Measurements from ENCODE around the gene MRPS24.
"Not testable (repeated sequence)": the region's sequence is repeated elsewhere in the genome, so short reads cannot be mapped to it uniquely, and the experiment has no call there.

Gene MRPS24

GRCh38 chr7:43843296-43843695 lies 26.0 kb downstream of the MRPS24 start:
- H3K36me3 ChIP-seq (ENCODE audit: control insufficient read depth, insufficient read depth, low read length), result no peaks in the 10 kb centered on the region
- no peak overlapping the region for H3K27ac ChIP-seq (ENCODE audit: insufficient read depth, low read depth, low read length, poor library complexity, severe bottlenecking)
- H3K4me1 ChIP-seq (ENCODE audit: control insufficient read depth, insufficient read depth, low read length), result peaks cover 4% of the 10 kb centered on the region
- H3K27me3 ChIP-seq (ENCODE audit: control insufficient read depth, insufficient read depth, low read length, poor library complexity, severe bottlenecking), result no peaks in the 10 kb centered on the region
- whole genome bisulfite sequencing, 2 experiments, result 81 to 86% methylated on average over 4 of the region's 4 CpGs
- H3K9me3 ChIP-seq (ENCODE audit: control insufficient read depth, low read length), result no peaks in the 10 kb centered on the region
- no peak overlapping the region for H3K4me3 ChIP-seq (ENCODE audit: insufficient read depth, low read depth, low read length)

- 84 to 88% methylated on average over 9 of the region's 9 CpGs for WGBS, 2 experiments
- no peak overlapping the region for H3K27ac ChIP-seq (ENCODE audit: insufficient read depth, low read depth, low read length, poor library complexity, severe bottlenecking)
- no peaks in the 10 kb centered on the region for H3K36me3 ChIP-seq (ENCODE audit: control insufficient read depth, insufficient read depth, low read length)
- peaks cover 4% of the 10 kb centered on the region for H3K4me1 ChIP-seq (ENCODE audit: control insufficient read depth, insufficient read depth, low read length)
- no peaks in the 10 kb centered on the region for H3K9me3 ChIP-seq (ENCODE audit: control insufficient read depth, low read length)
- no peaks in the 10 kb centered on the region for H3K27me3 ChIP-seq (ENCODE audit: control insufficient read depth, insufficient read depth, low read length, poor library complexity, severe bottlenecking)
- H3K4me3 ChIP-seq (ENCODE audit: insufficient read depth, low read depth, low read length), result no peak overlapping the region
Measured at GRCh38 chr7:43838201-43838658, 31.1 kb downstream of the MRPS24 start.

DNA sequence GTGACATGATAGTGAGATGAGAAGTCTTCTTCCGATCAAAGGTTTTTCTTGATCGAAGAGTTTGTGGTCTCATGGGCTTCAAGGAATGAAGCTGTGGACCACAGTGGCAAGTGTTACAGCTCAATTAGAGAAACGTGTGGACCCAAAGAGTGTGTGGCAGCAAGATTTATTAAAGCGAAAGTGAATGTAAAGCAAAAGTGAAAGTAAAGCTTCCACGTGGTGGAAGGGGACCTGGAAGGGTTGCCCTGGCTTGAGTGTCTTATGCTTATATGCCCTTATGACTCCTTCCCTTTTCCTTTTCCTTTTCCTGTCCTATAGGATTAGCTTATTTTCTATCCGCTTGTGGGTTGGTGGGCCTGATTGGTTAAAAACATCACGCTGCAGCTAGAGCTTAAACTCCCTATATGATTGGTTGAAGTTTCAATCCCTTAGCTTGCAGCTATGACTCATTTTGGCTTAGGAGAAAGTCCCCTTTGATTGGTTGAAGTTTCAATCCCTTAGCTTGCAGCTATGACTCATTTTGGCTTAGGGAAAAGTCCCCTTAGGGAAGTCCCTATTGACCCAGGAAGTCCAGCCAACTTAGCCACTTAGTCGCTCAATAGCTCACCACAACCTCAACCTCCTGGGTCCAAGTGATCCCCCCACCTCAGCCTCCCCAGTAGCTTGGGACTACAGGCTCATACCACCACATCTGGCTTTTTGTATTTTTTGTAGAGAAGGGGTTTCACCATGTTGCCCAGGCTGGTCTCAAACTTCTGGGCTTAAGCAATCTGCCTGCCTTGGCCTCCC lies 34.7 kb downstream of the MRPS24 start:
- WGBS, 2 experiments, result 93% methylated on average over 8 of the region's 8 CpGs
- H3K27me3 ChIP-seq (ENCODE audit: control insufficient read depth, insufficient read depth, low read length, poor library complexity, severe bottlenecking), result no peaks in the 10 kb centered on the region
- H3K9me3 ChIP-seq (ENCODE audit: control insufficient read depth, low read length), result no peaks in the 10 kb centered on the region
- H3K4me3 ChIP-seq (ENCODE audit: insufficient read depth, low read depth, low read length), result no peak overlapping the region
- no peaks in the 10 kb centered on the region for H3K36me3 ChIP-seq (ENCODE audit: control insufficient read depth, insufficient read depth, low read length)
- no peak overlapping the region for H3K27ac ChIP-seq (ENCODE audit: insufficient read depth, low read depth, low read length, poor library complexity, severe bottlenecking)
- H3K4me1 ChIP-seq (ENCODE audit: control insufficient read depth, insufficient read depth, low read length), result peaks cover 4% of the 10 kb centered on the region

DNA sequence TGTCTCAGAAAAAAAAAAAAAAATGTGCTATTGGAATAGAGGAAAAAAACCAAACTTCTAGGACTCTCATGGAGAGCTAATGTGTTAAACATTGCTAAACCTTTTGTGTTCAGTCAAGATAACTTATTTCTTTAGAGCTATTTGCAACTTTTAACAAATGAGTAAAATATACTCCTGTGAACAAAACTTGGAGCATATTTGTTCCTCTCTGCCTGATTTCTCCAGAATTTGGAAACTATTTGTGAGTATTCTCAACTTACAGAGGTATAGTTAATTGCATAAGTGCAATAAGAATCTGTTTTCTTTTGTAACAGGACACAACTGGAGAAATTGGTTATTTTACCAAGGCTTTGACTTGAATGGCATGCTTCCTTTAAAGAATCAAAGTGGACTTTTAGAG lies 38.4 kb downstream of the MRPS24 start:
- not testable (repeated sequence) for H3K36me3 ChIP-seq (ENCODE audit: control insufficient read depth, insufficient read depth, low read length); H3K27me3 ChIP-seq (ENCODE audit: control insufficient read depth, insufficient read depth, low read length, poor library complexity, severe bottlenecking); H3K4me1 ChIP-seq (ENCODE audit: control insufficient read depth, insufficient read depth, low read length); H3K4me3 ChIP-seq (ENCODE audit: insufficient read depth, low read depth, low read length); H3K9me3 ChIP-seq (ENCODE audit: control insufficient read depth, low read length); H3K27ac ChIP-seq (ENCODE audit: insufficient read depth, low read depth, low read length, poor library complexity, severe bottlenecking)

DNA sequence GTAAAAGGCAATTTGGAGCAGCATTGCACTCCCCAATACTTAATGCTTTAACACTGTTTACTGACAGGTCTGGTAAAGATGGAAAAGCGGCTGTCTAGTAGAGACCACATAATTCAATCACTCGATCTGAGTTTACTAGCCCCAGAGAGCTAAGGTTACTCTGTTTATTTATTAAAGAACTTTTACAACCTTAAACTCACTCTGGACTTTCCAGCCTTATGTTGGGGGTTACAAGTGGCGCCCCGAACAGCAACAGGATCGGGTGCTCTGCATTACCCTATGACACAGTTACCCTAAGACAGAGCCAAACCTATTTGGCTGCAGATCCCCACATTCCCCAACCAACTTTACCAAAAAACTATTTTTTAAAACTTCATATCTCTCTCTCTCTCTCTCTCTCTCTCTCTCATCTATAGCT lies 43.9 kb downstream of the MRPS24 start:
- H3K36me3 ChIP-seq (ENCODE audit: control insufficient read depth, insufficient read depth, low read length), result no peaks in the 10 kb centered on the region
- no peak overlapping the region for H3K27ac ChIP-seq (ENCODE audit: insufficient read depth, low read depth, low read length, poor library complexity, severe bottlenecking)
- H3K4me3 ChIP-seq (ENCODE audit: insufficient read depth, low read depth, low read length), result no peak overlapping the region
- H3K27me3 ChIP-seq (ENCODE audit: control insufficient read depth, insufficient read depth, low read length, poor library complexity, severe bottlenecking), result no peaks in the 10 kb centered on the region
- no peaks in the 10 kb centered on the region for H3K9me3 ChIP-seq (ENCODE audit: control insufficient read depth, low read length)
- WGBS, 2 experiments, result 75 to 76% methylated on average over 5 of the region's 5 CpGs
- no peaks in the 10 kb centered on the region for H3K4me1 ChIP-seq (ENCODE audit: control insufficient read depth, insufficient read depth, low read length)

DNA sequence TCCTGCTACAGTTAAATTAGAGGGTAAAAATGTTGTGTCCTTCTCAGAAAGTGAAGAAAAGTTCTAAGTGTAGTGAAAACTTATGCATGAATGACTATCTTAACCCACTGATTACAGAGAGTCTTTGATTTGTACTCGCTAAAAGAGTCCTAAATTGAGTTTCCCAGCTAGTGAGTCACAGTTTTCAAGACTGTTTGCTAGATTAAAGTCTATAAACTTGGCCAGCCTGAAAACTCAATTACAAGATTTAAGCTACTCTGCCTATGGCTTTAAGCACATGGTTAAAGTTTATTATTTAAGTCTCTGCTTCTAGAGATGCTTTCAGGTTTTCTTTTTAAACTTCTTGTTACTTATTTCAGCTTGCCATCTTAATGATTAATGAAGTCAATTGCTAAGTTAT lies 44.4 kb downstream of the MRPS24 start:
- H3K4me3 ChIP-seq (ENCODE audit: insufficient read depth, low read depth, low read length), result no peak overlapping the region
- 0% methylated on average over 1 of the region's 1 CpG for WGBS, 2 experiments
- no peaks in the 10 kb centered on the region for H3K36me3 ChIP-seq (ENCODE audit: control insufficient read depth, insufficient read depth, low read length)
- no peak overlapping the region for H3K27ac ChIP-seq (ENCODE audit: insufficient read depth, low read depth, low read length, poor library complexity, severe bottlenecking)
- no peaks in the 10 kb centered on the region for H3K27me3 ChIP-seq (ENCODE audit: control insufficient read depth, insufficient read depth, low read length, poor library complexity, severe bottlenecking)
- no peaks in the 10 kb centered on the region for H3K4me1 ChIP-seq (ENCODE audit: control insufficient read depth, insufficient read depth, low read length)
- H3K9me3 ChIP-seq (ENCODE audit: control insufficient read depth, low read length), result no peaks in the 10 kb centered on the region

GRCh38 chr7:43824513-43824912 lies 44.8 kb downstream of the MRPS24 start:
- not testable (repeated sequence) for H3K9me3 ChIP-seq (ENCODE audit: control insufficient read depth, low read length); H3K4me1 ChIP-seq (ENCODE audit: control insufficient read depth, insufficient read depth, low read length); H3K4me3 ChIP-seq (ENCODE audit: insufficient read depth, low read depth, low read length); H3K36me3 ChIP-seq (ENCODE audit: control insufficient read depth, insufficient read depth, low read length); H3K27me3 ChIP-seq (ENCODE audit: control insufficient read depth, insufficient read depth, low read length, poor library complexity, severe bottlenecking); H3K27ac ChIP-seq (ENCODE audit: insufficient read depth, low read depth, low read length, poor library complexity, severe bottlenecking)
- WGBS, 2 experiments, result 86 to 87% methylated on average over 12 of the region's 12 CpGs

GRCh38 chr7:43823941-43824340 lies 45.4 kb downstream of the MRPS24 start:
- H3K36me3 ChIP-seq (ENCODE audit: control insufficient read depth, insufficient read depth, low read length), result no peaks in the 10 kb centered on the region
- no peaks in the 10 kb centered on the region for H3K4me1 ChIP-seq (ENCODE audit: control insufficient read depth, insufficient read depth, low read length)
- no peak overlapping the region for H3K4me3 ChIP-seq (ENCODE audit: insufficient read depth, low read depth, low read length)
- H3K9me3 ChIP-seq (ENCODE audit: control insufficient read depth, low read length), result no peaks in the 10 kb centered on the region
- H3K27ac ChIP-seq (ENCODE audit: insufficient read depth, low read depth, low read length, poor library complexity, severe bottlenecking), result no peak overlapping the region
- no peaks in the 10 kb centered on the region for H3K27me3 ChIP-seq (ENCODE audit: control insufficient read depth, insufficient read depth, low read length, poor library complexity, severe bottlenecking)
- WGBS, 2 experiments, result 88 to 92% methylated on average over 6 of the region's 6 CpGs

- not testable (repeated sequence) for H3K27ac ChIP-seq (ENCODE audit: insufficient read depth, low read depth, low read length, poor library complexity, severe bottlenecking); H3K27me3 ChIP-seq (ENCODE audit: control insufficient read depth, insufficient read depth, low read length, poor library complexity, severe bottlenecking); H3K9me3 ChIP-seq (ENCODE audit: control insufficient read depth, low read length); H3K4me1 ChIP-seq (ENCODE audit: control insufficient read depth, insufficient read depth, low read length); H3K4me3 ChIP-seq (ENCODE audit: insufficient read depth, low read depth, low read length); H3K36me3 ChIP-seq (ENCODE audit: control insufficient read depth, insufficient read depth, low read length)
- 93 to 96% methylated on average over 7 of the region's 7 CpGs for WGBS, 2 experiments
Measured at GRCh38 chr7:43823425-43823824, 45.9 kb downstream of the MRPS24 start.

All from ectodermal cell (in vitro differentiated cells).